Stomach (tissue), 9 donors: ENCODE measurements around the gene SLC35D2. TPM values are rescaled to one million over a fixed set of nuclear protein-coding genes. Genes with fewer than 3 reads are reported as not detected.

Experiments used
- DNase-seq, 2 donors: peaks; one replicate each; pipeline versions ENCODE4 v3.0.0 to v3.0.0-alpha.2; 2013 to 2019
- H3K27ac ChIP-seq, 5 donors: fragments of 200-600 bp in 4 of 5; sonication (generic) in 4 of 5; one replicate each; pipeline ENCODE4 v1.5.1; 2013 to 2019; ENCODE audit warnings: mild to moderate bottlenecking in 1 of 5, moderate library complexity in 1 of 5
- H3K27me3 ChIP-seq, 3 donors: fragments of 200-600 bp; sonication (generic); one replicate each; pipeline ENCODE4 v1.5.1; 2017 to 2019; ENCODE audit warnings: mixed run types in 1 of 3
- H3K36me3 ChIP-seq, 4 donors: fragments of 200-600 bp; sonication (generic); 1 replicate in 3 of 4; 2 replicates in 1 of 4; pipeline ENCODE4 v1.5.1; 2016 to 2019
- H3K4me1 ChIP-seq, 4 donors: fragments of 200-600 bp; sonication (generic); one replicate each; pipeline ENCODE4 v1.5.1; 2016 to 2019
- H3K4me3 ChIP-seq, 4 donors: fragments of 200-600 bp; sonication (generic) in 3 of 4; one replicate each; pipeline ENCODE4 v1.5.1; 2016 to 2019; ENCODE audit warnings: mild to moderate bottlenecking in 1 of 4
- H3K9me3 ChIP-seq, 4 donors: fragments of 200-600 bp; sonication (generic); one replicate each; pipeline ENCODE4 v1.5.1; 2016 to 2019
- CTCF ChIP-seq, 7 experiments: fragments of 450-650 bp in 4 of 7; fragments of 200-600 bp in 3 of 7; sonication (generic) in 3 of 7; IDR thresholded peaks; one replicate each; pipeline ENCODE4 v1.5.1; 2016 to 2019; ENCODE audit warnings: antibody characterized with exemption in 7 of 7, control low read depth in 2 of 7, mild to moderate bottlenecking in 1 of 7
- EP300 ChIP-seq: sonication (generic); formaldehyde crosslinking; IDR thresholded peaks from one replicate; pipeline ENCODE4 v1.6.1; 2017; ENCODE audit warnings: antibody characterized with exemption
- POLR2A ChIP-seq, 4 donors: fragments of 450-650 bp; IDR thresholded peaks; one replicate each; pipeline ENCODE4 v1.6.1; 2016; ENCODE audit warnings: antibody characterized with exemption in 4 of 4, control low read depth in 2 of 4, mild to moderate bottlenecking in 1 of 4, moderate library complexity in 1 of 4
- POLR2AphosphoS5 ChIP-seq, 3 donors: sonication (generic); formaldehyde crosslinking; IDR thresholded peaks; one replicate each; pipeline ENCODE4 v1.6.1; 2016; ENCODE audit warnings: antibody characterized with exemption in 3 of 3
- WGBS, 5 donors: extraction: QIAGEN DNeasy Blood & Tissue Kit in 3 of 5; methylation state at CpG; one replicate each; pipeline versions ENCODE4 v1.1.5 to v1.1.7; 2013 to 2018; 5-methylcytosine and 5-hydroxymethylcytosine counted together
- intact Hi-C: fragments of 100-400 bp; cut with DNase I; formaldehyde crosslinking; loops from one replicate; pipeline ENCODE4 v1.15.1; 2023; ENCODE audit warnings: low total_unique reads
- polyA plus RNA-seq, 3 donors: library from polyadenylated mRNA; stranded (reverse); fragments of 200-250 nt; gene quantifications; one replicate each; pipeline ENCODE4 v1.2.3, GENCODE V29; 2013
- total RNA-seq, 5 donors: library from RNA; depleted of rRNA; stranded (reverse); fragments of >200 nt; gene quantifications; one replicate each; pipeline versions ENCODE4 v1.1.0 to v1.2.3, GENCODE V29; 2014 to 2016
- donor health status: healthy with polysubstance abuse.
- donor health status: Bipolar disorder and iron deficiency.
- donor health status: healthy.

The SLC35D2 gene
- total and polyA plus RNA-seq, 8 donors = 13.8 to 43.3 (median 22.4) TPM

GRCh38 chr9:96321515-96321914, 62.0 kb downstream of the SLC35D2 start:
- Histone ChIP-seq H3K4me1 (no peaks in the 10 kb centered on the region), H3K36me3 (peaks cover 0 to 53% (median 43%) of the 10 kb centered on the region in 4 donors), H3K27ac (no peak overlapping the region), H3K9me3 (no peaks in the 10 kb centered on the region), H3K27me3 (no peaks in the 10 kb centered on the region), H3K4me3 (no peak overlapping the region)
- intact Hi-C loops = loop anchor here (10.0 kb wide), 1 partner anchor 343 kb away; no protein-coding TSS in a partner anchor
- WGBS, 5 donors = 75 to 89% (median 82%) methylated on average over 7 of the region's 7 CpGs
- DNase-seq = no peak
- TF ChIP-seq POLR2AphosphoS5 (IDR thresholded peaks at IDR 0.05) (no peak), POLR2A (IDR thresholded peaks at IDR 0.05) (no peak), CTCF (IDR thresholded peaks at IDR 0.05) (no peak), EP300 (no peak)

- intact Hi-C loops = loop anchor here (10.0 kb wide), 1 partner anchor 344 kb away; no protein-coding TSS in a partner anchor
These were observed 62.7 kb downstream of the SLC35D2 start for GRCh38 chr9:96320749-96321280.

GRCh38 chr9:96318921-96319565, 64.5 kb downstream of the SLC35D2 start:
- WGBS, 5 donors = 66 to 92% (median 76%) methylated on average over 6 of the region's 6 CpGs
- H3K4me1 ChIP-seq = no peaks in the 10 kb centered on the region
- peaks cover 0 to 46% (median 35%) of the 10 kb centered on the region in 4 donors for H3K36me3 ChIP-seq
- H3K27ac ChIP-seq = no peak overlapping the region
- no peaks in the 10 kb centered on the region for H3K9me3 ChIP-seq
- intact Hi-C loops = loop anchor here (10.0 kb wide), 1 partner anchor 84 kb away; no protein-coding TSS in a partner anchor
- no peaks in the 10 kb centered on the region for H3K27me3 ChIP-seq
- TF ChIP-seq POLR2AphosphoS5 (IDR thresholded peaks at IDR 0.05) (no peak), POLR2A (IDR thresholded peaks at IDR 0.05) (no peak), CTCF (IDR thresholded peaks at IDR 0.05) (no peak), EP300 (no peak)
- no peak for DNase-seq
- no peak overlapping the region for H3K4me3 ChIP-seq

More at GRCh38 chr9:96320749-96321280, 62.7 kb downstream of the SLC35D2 start:
- Histone ChIP-seq H3K36me3 (peaks cover 0 to 53% (median 43%) of the 10 kb centered on the region in 4 donors), H3K4me3 (no peak overlapping the region), H3K27ac (no peak overlapping the region), H3K9me3 (no peaks in the 10 kb centered on the region), H3K27me3 (no peaks in the 10 kb centered on the region), H3K4me1 (no peaks in the 10 kb centered on the region)
- WGBS, 5 donors = 74 to 85% (median 78%) methylated on average over 7 to 8 of the region's 8 CpGs
- DNase-seq = no peak
- TF ChIP-seq CTCF (IDR thresholded peaks at IDR 0.05) = no peak
- no peak for TF ChIP-seq POLR2A (IDR thresholded peaks at IDR 0.05)
- TF ChIP-seq POLR2AphosphoS5 (IDR thresholded peaks at IDR 0.05) = no peak

GRCh38 chr9:96317335-96317980, 66.1 kb downstream of the SLC35D2 start:
- Histone ChIP-seq H3K27me3 (no peaks in the 10 kb centered on the region), H3K36me3 (peaks cover 0 to 45% (median 31%) of the 10 kb centered on the region in 4 donors), H3K4me1 (no peaks in the 10 kb centered on the region), H3K9me3 (peaks cover 2 to 16% (median 9%) of the 10 kb centered on the region in 4 donors), H3K4me3 (no peak overlapping the region), H3K27ac (no peak overlapping the region)
- intact Hi-C loops = loop anchor here (10.0 kb wide), 1 partner anchor 83 kb away; no protein-coding TSS in a partner anchor
- TF ChIP-seq EP300 = no peak
- TF ChIP-seq CTCF (IDR thresholded peaks at IDR 0.05) = peak in 5 of 7 experiments; percentile 37 to 81 (median 69)
- TF ChIP-seq POLR2AphosphoS5 (IDR thresholded peaks at IDR 0.05) = no peak
- TF ChIP-seq POLR2A (IDR thresholded peaks at IDR 0.05) = no peak
- peak; percentile 59 to 85 for DNase-seq
- WGBS, 5 donors = 45 to 59% (median 53%) methylated on average over 9 of the region's 9 CpGs
